IMR-90 (cell line): Measurements from ENCODE around the gene PRIMA1. TPM values are rescaled to one million over a fixed set of nuclear protein-coding genes. Genes with fewer than 3 reads are reported as not detected.

Experiments
- ATAC-seq: fragments of 200-7000 bp; cut with Tn5 transposase; 2 replicates; pipeline ENCODE4 v1.9.1; 2020; ENCODE audit warnings: low read depth, mild to moderate bottlenecking, moderate library complexity
- BruUV-seq: library from RNA; stranded (reverse); fragments of 400-500 nt; replicated peaks from 2 replicates; lab custom pipeline; 2021; lab: Mats Ljungman, UMichigan
- CTCF ChIA-PET: fragments of 300-600 bp; formaldehyde crosslinking; extraction: SDS; loops from one replicate; lab custom pipeline; 2021; ENCODE audit warnings: antibody characterized with exemption; lab: Yijun Ruan, JAX
- POLR2A ChIA-PET: fragments of 300-600 bp; sonication (Branson Sonifier 250); formaldehyde crosslinking; loops from one replicate; lab custom pipeline; 2022; ENCODE audit warnings: antibody characterized with exemption; ENCODE audit not compliant: unreplicated experiment; lab: Charles Lee
- DNase-seq: peaks from one replicate; pipeline ENCODE4 v3.0.0; 2013
- H2AFZ ChIP-seq: replicated peaks from 2 replicates; pipeline ENCODE3; 2013; ENCODE audit warnings: low read length, mild to moderate bottlenecking; ENCODE audit not compliant: poor library complexity
- H2AK5ac ChIP-seq: 2 replicates; pipeline ENCODE4 v1.6.1; 2013; ENCODE audit warnings: low read depth, low read length, inconsistent platforms
- H2AK9ac ChIP-seq: replicated peaks from 2 replicates; pipeline ENCODE3; 2013; ENCODE audit warnings: mild to moderate bottlenecking, low read depth, low read length, moderate library complexity; ENCODE audit not compliant: poor library complexity
- H2BK120ac ChIP-seq: 2 replicates; pipeline ENCODE4 v1.6.1; 2013; ENCODE audit warnings: low read depth, low read length, inconsistent platforms
- H2BK15ac ChIP-seq: 3 replicates; pipeline ENCODE4 v1.6.1; 2013; ENCODE audit warnings: low read depth, low read length, inconsistent platforms
- H2BK20ac ChIP-seq: 2 replicates; pipeline ENCODE4 v1.6.1; 2013; ENCODE audit warnings: low read depth, mild to moderate bottlenecking, inconsistent platforms, low read length, moderate library complexity
- H2BK5ac ChIP-seq: 2 replicates; pipeline ENCODE4 v1.6.1; 2013; ENCODE audit warnings: mild to moderate bottlenecking, low read depth, low read length, inconsistent platforms; ENCODE audit not compliant: poor library complexity, severe bottlenecking
- H3K14ac ChIP-seq: replicated peaks from 2 replicates; pipeline ENCODE4 v1.6.1; 2013; ENCODE audit warnings: low read depth, low read length, inconsistent platforms
- H3K18ac ChIP-seq: 2 replicates; pipeline ENCODE4 v1.6.1; 2013; ENCODE audit warnings: low read depth, low read length, control low read depth
- H3K23ac ChIP-seq: 2 replicates; pipeline ENCODE4 v1.6.1; 2013; ENCODE audit warnings: low read depth, low read length, inconsistent platforms
- H3K27ac ChIP-seq: 2 replicates; pipeline ENCODE4 v1.5.1; 2013; ENCODE audit warnings: mild to moderate bottlenecking, control low read depth, low read length; ENCODE audit not compliant: insufficient read depth
- H3K27me3 ChIP-seq: 2 replicates; pipeline ENCODE4 v1.6.1; 2013; ENCODE audit warnings: low read length; ENCODE audit not compliant: control insufficient read depth, insufficient read depth
- H3K36me3 ChIP-seq: 2 replicates; pipeline ENCODE4 v1.6.1; 2013; ENCODE audit warnings: low read length, mixed read lengths; ENCODE audit not compliant: control insufficient read depth, insufficient read depth
- H3K4ac ChIP-seq: 2 replicates; pipeline ENCODE4 v1.6.1; 2013; ENCODE audit warnings: low read depth, low read length, inconsistent platforms
- H3K4me1 ChIP-seq: 2 replicates; pipeline ENCODE4 v1.6.1; 2013; ENCODE audit warnings: low read length, mixed read lengths; ENCODE audit not compliant: control insufficient read depth, insufficient read depth
- H3K4me2 ChIP-seq: 2 replicates; pipeline ENCODE4 v1.6.1; 2013; ENCODE audit warnings: low read depth, mild to moderate bottlenecking, control low read depth, low read length, moderate library complexity
- H3K4me3 ChIP-seq: 2 replicates; pipeline ENCODE4 v1.5.1; 2013; ENCODE audit warnings: low read depth, mild to moderate bottlenecking, control low read depth, low read length, moderate library complexity; ENCODE audit not compliant: insufficient read depth
- H3K56ac ChIP-seq: 2 replicates; pipeline ENCODE4 v1.6.1; 2013; ENCODE audit warnings: low read length, inconsistent platforms; ENCODE audit not compliant: insufficient read depth; ENCODE audit errors: extremely low read depth
- H3K79me1 ChIP-seq, 2 experiments: 2 replicates each; pipeline ENCODE4 v1.6.1; 2013; ENCODE audit warnings: low read length in 2 of 2, inconsistent platforms in 1 of 2, low read depth in 1 of 2
- H3K9ac ChIP-seq: 2 replicates; pipeline ENCODE4 v1.6.1; 2013; ENCODE audit warnings: low read depth, low read length, control low read depth
- H3K9me1 ChIP-seq: 2 replicates; pipeline ENCODE4 v1.6.1; 2013; ENCODE audit warnings: low read length, inconsistent platforms; ENCODE audit not compliant: insufficient read depth
- H3K9me3 ChIP-seq: 2 replicates; pipeline ENCODE4 v1.6.1; 2013; ENCODE audit warnings: low read length; ENCODE audit not compliant: control insufficient read depth, insufficient read depth
- H4K20me1 ChIP-seq: 2 replicates; pipeline ENCODE4 v1.6.1; 2013; ENCODE audit warnings: low read length, inconsistent platforms; ENCODE audit not compliant: insufficient read depth
- H4K5ac ChIP-seq: 2 replicates; pipeline ENCODE4 v1.6.1; 2013; ENCODE audit warnings: mild to moderate bottlenecking, low read depth, low read length, control low read depth
- H4K8ac ChIP-seq, 2 experiments: 2 replicates each; pipeline ENCODE4 v1.6.1; 2013; ENCODE audit warnings: low read depth in 2 of 2, low read length in 2 of 2, control low read depth in 1 of 2, inconsistent platforms in 1 of 2
- H4K91ac ChIP-seq: 2 replicates; pipeline ENCODE4 v1.6.1; 2013; ENCODE audit warnings: low read depth, low read length, inconsistent platforms; ENCODE audit not compliant: insufficient read depth
- BHLHE40 ChIP-seq: fragments of 150-350 bp; IDR thresholded peaks from 2 replicates; pipeline ENCODE4 v1.6.1; 2016; ENCODE audit warnings: mild to moderate bottlenecking, low read depth, low read length
- WGBS, 2 experiments: methylation state at CpG; one replicate each; pipeline versions ENCODE4 v1.1.5 to v1.1.7; 2013; ENCODE audit warnings: missing lambda C conversion rate in 2 of 2; ENCODE audit not compliant: insufficient read length in 1 of 2; ENCODE audit errors: extremely low coverage in 2 of 2; 5-methylcytosine and 5-hydroxymethylcytosine counted together
- dilution Hi-C: fragments of 300-500 bp; cut with HindIII; formaldehyde crosslinking; loops from one replicate; pipeline ENCODE4 v1.14.3; 2018; ENCODE audit warnings: low sequenced_read_pairs; ENCODE audit not compliant: unreplicated experiment
- in situ Hi-C: fragments of 300-500 bp; cut with MboI; formaldehyde crosslinking; loops from 3 replicates; pipeline ENCODE4 v1.14.3; 2019; ENCODE audit warnings: low sequenced_read_pairs, inconsistent platforms, mixed read lengths
- intact Hi-C: fragments of 100-400 bp; cut with micrococcal nuclease; formaldehyde crosslinking; loops from 2 replicates; pipeline ENCODE4 v1.10.0; 2022
- polyA plus RNA-seq, 3 experiments: library from polyadenylated mRNA; depleted of rRNA; stranded (reverse); fragments of >200 nt; gene quantifications; 2 replicates each; pipeline ENCODE4 v1.2.3, GENCODE V29; 2012; ENCODE audit warnings: low replicate concordance in 1 of 3
- total RNA-seq: library from RNA; depleted of rRNA; stranded (reverse); fragments of >200 nt; gene quantifications from 2 replicates; pipeline ENCODE4 v1.2.3, GENCODE V29; 2012

PRIMA1 gene
- total and polyA plus RNA-seq, 2 of the 4 experiments (the other 2 are of a cell fraction), result not detected

GRCh38 chr14:93708800-93709199 is 79.5 kb downstream of the PRIMA1 start:
- Histone ChIP-seq H2BK120ac (no peak overlapping the region), H3K9me1 (no peaks in the 10 kb centered on the region), H3K79me1 (no peaks in the 10 kb centered on the region), H3K9me3 (peaks cover 9% of the 10 kb centered on the region), H2AK9ac (no peak overlapping the region), H2AFZ (no peak overlapping the region), H4K20me1 (no peaks in the 10 kb centered on the region), H3K56ac (no peak overlapping the region), H3K4me1 (no peaks in the 10 kb centered on the region), H3K14ac (no peak overlapping the region), H3K4me2 (no peak overlapping the region), H3K23ac (no peak overlapping the region), H3K18ac (no peak overlapping the region), H2AK5ac (no peak overlapping the region), H3K4me3 (no peak overlapping the region), H3K9ac (no peak overlapping the region), H3K36me3 (no peaks in the 10 kb centered on the region), H2BK5ac (no peak overlapping the region), H3K27ac (no peak overlapping the region), H2BK20ac (no peak overlapping the region), H4K91ac (no peak overlapping the region), H3K27me3 (no peaks in the 10 kb centered on the region), H2BK15ac (no peak overlapping the region), H3K4ac (no peak overlapping the region), H4K5ac (no peak overlapping the region), H4K8ac (no peak overlapping the region)
- intact Hi-C loops, result no loop called here
- 0% methylated on average over 1 of the region's 5 CpGs; no CpG with 5 or more reads in 1 of the 2 experiments for WGBS, 2 experiments
- dilution Hi-C loops, result no loop called here
- CTCF ChIA-PET, result no interaction called here
- ATAC-seq (no peak), DNase-seq (no peak)
- POLR2A ChIA-PET, result no interaction called here
- BruUV-seq, result no TSS peak
- in situ Hi-C loops, result no loop called here
- TF ChIP-seq BHLHE40, result no peak
